Central memory CD8-positive, alpha-beta T cell (primary cell): Measurements from ENCODE around the gene MRPL20.
"Not testable (repeated sequence)": the region's sequence is repeated elsewhere in the genome, so short reads cannot be mapped to it uniquely, and the experiment has no call there.

Source experiments
- ATAC-seq: fragments of 150-1000 bp; cut with Tn5 transposase; replicated peaks from 2 replicates; pipeline ENCODE4 v1.10.0; 2022; ENCODE audit warnings: mild to moderate bottlenecking, moderate FRiP score, moderate number of reproducible peaks; ENCODE audit not compliant: poor library complexity, severe bottlenecking; ENCODE audit errors: extremely low read depth
- DNase-seq, 2 donors: peaks; one replicate each; pipeline ENCODE4 v3.0.0; 2021; ENCODE audit warnings: low spot score in 2 of 2
- H3K27ac Mint-ChIP-seq: one replicate; pipeline ENCODE4 v1.8.0; 2022; ENCODE audit warnings: low read depth, mild to moderate bottlenecking, moderate library complexity, mixed read lengths
- H3K27me3 Mint-ChIP-seq: one replicate; pipeline ENCODE4 v1.8.0; 2022; ENCODE audit warnings: mixed read lengths
- H3K36me3 Mint-ChIP-seq: one replicate; pipeline ENCODE4 v1.8.0; 2022; ENCODE audit warnings: mild to moderate bottlenecking, moderate library complexity, mixed read lengths; ENCODE audit not compliant: insufficient read depth
- H3K4me1 Mint-ChIP-seq: one replicate; pipeline ENCODE4 v1.8.0; 2022; ENCODE audit warnings: mixed read lengths
- H3K4me3 Mint-ChIP-seq: one replicate; pipeline ENCODE4 v1.8.0; 2022; ENCODE audit warnings: mild to moderate bottlenecking, moderate library complexity, mixed read lengths
- H3K9me3 Mint-ChIP-seq: one replicate; pipeline ENCODE4 v1.8.0; 2022; ENCODE audit warnings: mixed read lengths

MRPL20 gene

GRCh38 chr1:1373815-1374588 lies 33.1 kb downstream of the MRPL20 start:
- peak overlapping the region; percentile 96 for H3K27ac Mint-ChIP-seq
- no peaks in the 10 kb centered on the region for H3K27me3 Mint-ChIP-seq
- H3K36me3 Mint-ChIP-seq: peaks cover 18% of the 10 kb centered on the region

DNA sequence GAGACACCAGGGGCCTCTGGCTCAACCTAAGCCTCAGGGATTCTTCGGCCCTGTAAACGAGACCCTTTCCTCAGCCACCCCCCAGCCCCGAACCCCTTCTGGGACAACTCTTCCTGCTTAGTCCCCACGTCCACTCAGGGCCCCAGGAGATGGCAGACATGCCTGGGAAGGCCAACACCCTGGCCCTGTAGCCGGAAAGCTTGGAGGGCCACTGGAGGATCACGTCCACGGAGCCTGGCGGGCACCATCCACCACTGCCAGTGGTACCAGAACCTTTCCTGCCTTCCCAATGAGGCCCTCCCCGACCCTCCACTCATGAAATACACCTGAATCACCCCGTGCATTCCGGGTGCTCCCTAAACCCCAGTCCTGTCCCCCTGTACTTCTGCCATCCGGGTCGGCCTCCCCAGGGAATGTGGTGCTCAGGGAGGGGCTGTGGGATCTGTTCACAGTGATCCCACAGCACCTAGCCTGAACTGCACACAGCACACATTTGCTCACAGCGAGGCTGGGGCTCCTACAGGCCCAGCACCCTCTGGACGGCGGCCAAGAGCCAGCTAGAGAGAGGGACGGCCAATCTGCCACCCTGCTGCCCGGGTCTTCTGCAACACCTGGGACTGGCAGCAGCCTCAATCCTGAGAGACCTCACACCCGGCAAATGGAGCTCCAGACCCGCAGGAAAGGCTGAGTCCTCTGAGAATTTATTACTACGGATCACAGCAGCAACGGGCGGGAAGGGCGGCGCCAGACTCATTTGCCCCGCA lies 33.9 kb downstream of the MRPL20 start:
- peaks cover 10% of the 10 kb centered on the region for H3K4me1 Mint-ChIP-seq
- H3K36me3 Mint-ChIP-seq: peaks cover 18% of the 10 kb centered on the region
- no peaks in the 10 kb centered on the region for H3K27me3 Mint-ChIP-seq
- H3K4me3 Mint-ChIP-seq: peak overlapping the region; percentile 88
- no peak overlapping the region for H3K27ac Mint-ChIP-seq
- H3K9me3 Mint-ChIP-seq: no peaks in the 10 kb centered on the region
- no peak for DNase-seq
- ATAC-seq: no peak

More at GRCh38 chr1:1373815-1374588, 33.1 kb downstream of the MRPL20 start:
- H3K4me1 Mint-ChIP-seq: peaks cover 10% of the 10 kb centered on the region
- H3K4me3 Mint-ChIP-seq: peak overlapping the region; percentile 88
- DNase-seq: no peak
- no peaks in the 10 kb centered on the region for H3K9me3 Mint-ChIP-seq
- no peak for ATAC-seq

- peaks cover 10% of the 10 kb centered on the region for H3K4me1 Mint-ChIP-seq
- peak overlapping the region; percentile 60 for H3K4me3 Mint-ChIP-seq
- H3K36me3 Mint-ChIP-seq: peaks cover 18% of the 10 kb centered on the region
- H3K9me3 Mint-ChIP-seq: no peaks in the 10 kb centered on the region
- ATAC-seq (peak; percentile 29), DNase-seq (peak; percentile 66 to 77)
- H3K27ac Mint-ChIP-seq: peak overlapping the region; percentile 58
- H3K27me3 Mint-ChIP-seq: no peaks in the 10 kb centered on the region
Observed at GRCh38 chr1:1371746-1372711, 35.1 kb downstream of the MRPL20 start.

- H3K4me3 Mint-ChIP-seq: no peak overlapping the region
- H3K4me1 Mint-ChIP-seq: peaks cover 10% of the 10 kb centered on the region
- peak; percentile 75 for ATAC-seq
- peak; percentile 68 to 84 for DNase-seq
- peaks cover 18% of the 10 kb centered on the region for H3K36me3 Mint-ChIP-seq
- H3K27me3 Mint-ChIP-seq: no peaks in the 10 kb centered on the region
- peak overlapping the region; percentile 58 for H3K27ac Mint-ChIP-seq
- no peaks in the 10 kb centered on the region for H3K9me3 Mint-ChIP-seq
Observed at GRCh38 chr1:1371364-1371745, 35.7 kb downstream of the MRPL20 start.

DNA sequence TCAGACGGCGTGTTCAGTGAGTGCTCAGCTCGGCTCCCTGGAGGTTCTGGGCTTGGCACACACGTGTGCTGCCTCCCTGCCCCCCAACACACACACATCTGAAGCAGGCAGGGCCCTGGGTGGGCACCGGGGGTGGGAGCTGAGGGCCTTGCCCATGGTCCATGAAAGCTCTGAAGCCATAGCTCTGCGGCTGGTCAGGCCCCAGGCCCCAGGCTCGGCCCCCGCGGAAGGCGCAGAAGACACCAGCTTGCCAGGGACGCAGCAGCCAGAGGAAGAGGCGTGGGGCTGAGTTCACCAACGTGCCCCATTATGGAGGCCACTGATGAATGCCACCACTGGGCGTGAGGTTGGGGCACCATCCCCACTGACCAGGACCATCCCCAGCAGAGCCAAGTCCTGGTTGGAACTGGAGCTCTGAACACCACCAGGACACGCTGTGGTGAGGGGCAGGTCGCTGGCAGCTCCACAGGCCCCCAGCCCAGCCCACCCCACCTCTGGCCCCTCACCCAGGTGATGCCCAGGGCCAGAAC lies 36.3 kb downstream of the MRPL20 start:
- Mint-ChIP-seq H3K36me3 (peaks cover 18% of the 10 kb centered on the region), H3K4me3 (no peak overlapping the region), H3K9me3 (no peaks in the 10 kb centered on the region), H3K27me3 (no peaks in the 10 kb centered on the region), H3K27ac (peak overlapping the region; percentile 58), H3K4me1 (peaks cover 10% of the 10 kb centered on the region)
- ATAC-seq (no peak), DNase-seq (no peak)

GRCh38 chr1:1370094-1370493 lies 37.0 kb downstream of the MRPL20 start:
- not testable (repeated sequence) for ATAC-seq, H3K9me3 Mint-ChIP-seq, H3K27me3 Mint-ChIP-seq, H3K4me3 Mint-ChIP-seq, DNase-seq, H3K27ac Mint-ChIP-seq, H3K4me1 Mint-ChIP-seq
- peaks cover 13% of the 10 kb centered on the region for H3K36me3 Mint-ChIP-seq

DNA sequence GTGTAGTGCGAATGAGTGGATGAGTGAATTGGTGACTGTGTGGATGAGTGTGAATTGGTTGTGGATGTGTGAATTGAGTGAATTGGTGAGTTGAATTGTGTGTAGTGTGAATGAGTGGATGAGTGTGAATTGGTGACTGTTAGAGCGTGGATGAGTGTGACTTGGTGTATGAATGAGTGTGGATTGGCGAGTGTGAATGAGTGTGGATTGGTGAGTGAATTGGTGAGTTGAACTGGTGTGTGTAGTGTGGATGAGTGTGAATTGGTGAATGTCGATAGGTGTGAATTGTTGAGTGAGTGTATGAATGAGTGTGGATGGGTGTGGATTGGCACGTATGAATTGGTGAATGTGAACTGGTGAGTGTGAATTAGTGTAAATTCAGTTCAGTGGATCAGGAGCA lies 39.8 kb downstream of the MRPL20 start:
- ATAC-seq (no peak), DNase-seq (no peak)
- Mint-ChIP-seq H3K4me3 (no peak overlapping the region), H3K9me3 (no peaks in the 10 kb centered on the region), H3K36me3 (peaks cover 9% of the 10 kb centered on the region), H3K4me1 (peaks cover 4% of the 10 kb centered on the region), H3K27me3 (no peaks in the 10 kb centered on the region), H3K27ac (no peak overlapping the region)

DNA sequence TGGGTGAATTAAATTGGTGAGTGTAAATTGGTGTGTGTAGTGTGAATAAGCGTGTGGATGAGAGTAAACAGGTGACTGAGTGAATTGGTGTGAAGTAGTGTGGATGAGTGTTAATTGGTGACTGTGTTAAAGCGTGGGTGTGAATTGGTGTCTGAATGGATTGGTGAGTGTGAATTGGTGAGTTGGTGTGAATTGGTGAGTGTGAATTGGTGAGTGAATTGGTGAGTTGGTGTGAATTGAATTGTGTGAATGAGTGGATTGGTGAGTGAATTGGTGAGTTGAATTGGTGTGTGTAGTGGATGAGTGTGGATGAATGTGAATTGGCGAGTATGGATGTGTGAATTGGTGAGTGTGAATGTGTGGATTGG lies 40.4 kb downstream of the MRPL20 start:
- Mint-ChIP-seq H3K4me1 (no peaks in the 10 kb centered on the region), H3K9me3 (no peaks in the 10 kb centered on the region), H3K36me3 (peaks cover 7% of the 10 kb centered on the region), H3K27ac (no peak overlapping the region), H3K4me3 (no peak overlapping the region), H3K27me3 (no peaks in the 10 kb centered on the region)
- ATAC-seq (no peak), DNase-seq (no peak)

DNA sequence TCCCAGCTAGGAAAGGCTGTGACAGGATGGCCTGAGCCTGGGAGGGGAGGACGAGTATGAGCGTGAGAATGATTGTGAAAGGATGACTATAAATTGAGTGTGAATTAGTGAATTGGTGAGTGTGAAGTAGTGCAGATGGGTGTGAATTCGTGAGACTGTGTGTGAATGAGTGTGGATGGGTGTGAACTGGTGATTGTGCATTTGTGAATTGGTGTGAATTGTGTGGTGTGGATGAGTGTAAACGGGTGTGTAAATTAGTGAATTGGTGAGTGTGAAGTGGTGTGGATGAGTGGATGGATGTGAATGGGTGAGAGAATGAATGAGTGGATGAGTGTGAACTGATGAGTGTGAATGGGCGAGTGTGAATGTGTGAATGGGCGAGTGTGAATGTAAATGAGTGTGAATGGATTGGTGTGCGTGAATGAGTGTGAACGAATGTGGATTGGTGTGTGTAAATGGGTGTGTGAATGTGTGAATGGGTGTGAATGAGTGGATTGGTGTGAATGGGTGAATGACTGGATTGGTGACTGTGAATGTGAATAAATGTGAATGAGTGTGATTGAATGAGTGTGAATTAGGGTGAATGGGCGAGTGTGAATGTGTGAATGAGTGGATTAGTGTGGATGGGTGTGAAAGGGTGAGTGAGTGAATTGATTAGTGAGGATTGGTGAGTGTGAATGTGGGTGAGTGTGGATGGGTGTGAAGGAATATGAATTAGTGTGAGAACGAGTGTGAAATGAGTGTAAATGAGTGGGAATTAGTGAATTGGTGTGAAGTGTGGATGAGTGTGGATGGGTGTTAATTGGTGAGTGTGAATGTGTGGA lies 41.0 kb downstream of the MRPL20 start:
- no peaks in the 10 kb centered on the region for H3K9me3 Mint-ChIP-seq
- ATAC-seq (no peak), DNase-seq (no peak)
- H3K4me3 Mint-ChIP-seq: no peak overlapping the region
- peaks cover under 1% of the 10 kb centered on the region for H3K4me1 Mint-ChIP-seq
- H3K36me3 Mint-ChIP-seq: peaks cover 2% of the 10 kb centered on the region
- no peak overlapping the region for H3K27ac Mint-ChIP-seq
- peaks cover 4% of the 10 kb centered on the region for H3K27me3 Mint-ChIP-seq

- Mint-ChIP-seq H3K36me3 (no peaks in the 10 kb centered on the region), H3K27me3 (peaks cover 13% of the 10 kb centered on the region), H3K4me3 (no peak overlapping the region), H3K27ac (no peak overlapping the region), H3K9me3 (no peaks in the 10 kb centered on the region), H3K4me1 (peaks cover 6% of the 10 kb centered on the region)
- DNase-seq (no peak), ATAC-seq (no peak)
Observed at GRCh38 chr1:1364266-1364665, 42.8 kb downstream of the MRPL20 start.

DNA sequence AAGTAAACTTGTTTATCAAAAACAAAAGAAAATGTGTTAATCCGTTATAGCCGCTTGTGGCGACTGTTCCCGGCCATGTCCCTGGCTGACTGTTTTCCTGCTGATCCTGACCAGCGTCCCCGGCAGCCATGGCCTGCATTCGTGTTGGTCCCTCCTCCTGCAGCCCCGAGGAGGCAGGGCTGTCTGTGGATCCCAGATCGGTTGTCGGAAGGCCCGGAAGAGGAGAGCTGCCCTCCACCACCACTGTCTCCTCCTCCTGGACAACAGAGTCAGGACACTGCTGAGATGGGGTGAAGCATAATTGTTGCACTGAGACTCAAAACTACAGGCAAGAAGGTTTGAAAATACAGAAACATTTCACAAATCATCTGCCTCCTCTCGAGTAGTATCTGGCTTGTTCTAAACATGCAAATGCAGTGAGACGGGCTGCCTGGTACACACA lies 45.1 kb downstream of the MRPL20 start:
- no peak overlapping the region for H3K4me3 Mint-ChIP-seq
- no peaks in the 10 kb centered on the region for H3K36me3 Mint-ChIP-seq
- H3K4me1 Mint-ChIP-seq: peaks cover 10% of the 10 kb centered on the region
- DNase-seq (no peak), ATAC-seq (no peak)
- no peaks in the 10 kb centered on the region for H3K9me3 Mint-ChIP-seq
- H3K27me3 Mint-ChIP-seq: peaks cover 36% of the 10 kb centered on the region
- H3K27ac Mint-ChIP-seq: no peak overlapping the region
